Activated CD8-positive, alpha-beta memory T cell treated with anti-CD3 and anti-CD28 coated beads for 1 hour (primary cell): ENCODE data around the gene TMEM60.

Source experiments
- DNase-seq, 2 donors: peaks; one replicate each; pipeline ENCODE4 v3.0.0-alpha.2; 2020; ENCODE audit warnings: low read depth in 1 of 2; ENCODE audit errors: extremely low read depth in 1 of 2

TMEM60 gene

GRCh38 chr7:77782383-77782782 is 15.9 kb downstream of the TMEM60 start:
- DNase-seq: no peak

- no peak for DNase-seq
Observed at GRCh38 chr7:77778535-77778934, 19.7 kb downstream of the TMEM60 start.

GRCh38 chr7:77771901-77772300 is 26.3 kb downstream of the TMEM60 start:
- DNase-seq: no peak

DNA sequence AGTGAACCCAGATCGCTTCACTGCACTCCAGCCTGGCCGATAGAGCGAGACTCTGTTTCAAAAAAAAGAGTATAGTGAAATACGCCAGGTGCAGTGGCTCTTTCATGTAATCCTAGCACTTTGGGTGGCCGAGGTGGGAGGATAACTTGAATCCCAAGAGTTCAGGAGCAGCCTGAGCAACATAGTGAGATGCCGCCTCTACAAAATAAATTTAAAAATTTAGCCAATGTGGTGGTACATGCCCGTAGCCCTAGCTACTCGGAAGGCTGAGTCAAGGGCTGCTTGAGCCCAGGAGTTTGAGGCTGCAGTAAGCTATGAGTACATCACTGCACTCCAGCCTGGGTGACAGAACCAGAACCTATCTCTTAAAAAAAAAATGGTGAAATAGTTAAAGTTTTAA is 27.9 kb downstream of the TMEM60 start:
- DNase-seq: no peak

DNA sequence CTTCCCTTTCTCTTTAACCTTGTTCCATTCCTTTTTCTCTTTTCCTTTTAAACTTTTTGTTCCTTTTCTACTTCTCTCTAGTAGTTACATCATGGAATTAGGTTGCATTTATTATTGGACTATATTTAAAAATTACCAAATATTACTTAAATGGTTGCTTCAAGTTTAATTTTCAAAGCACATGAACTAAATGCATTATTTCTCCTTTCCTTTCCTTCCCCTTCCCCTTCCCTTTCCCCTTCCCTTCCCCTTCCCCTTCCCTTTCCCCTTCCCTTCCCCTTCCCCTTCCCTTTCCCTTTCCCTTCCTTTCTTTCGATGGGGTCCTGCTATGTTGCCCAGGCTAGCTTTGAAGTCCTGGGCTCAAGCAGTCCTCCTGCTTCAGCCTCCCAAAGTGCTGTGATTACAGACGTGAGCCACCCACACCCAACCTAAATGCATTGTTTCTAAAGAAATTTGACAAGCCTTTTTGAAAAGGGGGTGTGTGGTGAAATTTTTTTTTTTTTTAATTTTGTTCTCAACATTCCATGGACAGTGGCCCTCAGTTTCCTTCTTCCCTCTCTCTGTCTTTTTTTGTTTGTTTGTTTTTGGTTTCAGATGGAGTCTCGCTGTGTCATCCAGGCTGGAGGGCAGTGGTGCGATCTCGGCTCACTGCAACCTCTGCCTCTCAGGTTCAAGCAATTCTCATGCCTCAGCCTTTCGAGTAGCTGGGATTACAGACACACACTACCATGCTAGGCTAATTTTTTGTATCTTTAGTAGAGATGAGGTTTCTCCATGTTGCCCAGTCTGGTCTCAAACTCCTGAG is 31.2 kb downstream of the TMEM60 start:
- no peak for DNase-seq

DNA sequence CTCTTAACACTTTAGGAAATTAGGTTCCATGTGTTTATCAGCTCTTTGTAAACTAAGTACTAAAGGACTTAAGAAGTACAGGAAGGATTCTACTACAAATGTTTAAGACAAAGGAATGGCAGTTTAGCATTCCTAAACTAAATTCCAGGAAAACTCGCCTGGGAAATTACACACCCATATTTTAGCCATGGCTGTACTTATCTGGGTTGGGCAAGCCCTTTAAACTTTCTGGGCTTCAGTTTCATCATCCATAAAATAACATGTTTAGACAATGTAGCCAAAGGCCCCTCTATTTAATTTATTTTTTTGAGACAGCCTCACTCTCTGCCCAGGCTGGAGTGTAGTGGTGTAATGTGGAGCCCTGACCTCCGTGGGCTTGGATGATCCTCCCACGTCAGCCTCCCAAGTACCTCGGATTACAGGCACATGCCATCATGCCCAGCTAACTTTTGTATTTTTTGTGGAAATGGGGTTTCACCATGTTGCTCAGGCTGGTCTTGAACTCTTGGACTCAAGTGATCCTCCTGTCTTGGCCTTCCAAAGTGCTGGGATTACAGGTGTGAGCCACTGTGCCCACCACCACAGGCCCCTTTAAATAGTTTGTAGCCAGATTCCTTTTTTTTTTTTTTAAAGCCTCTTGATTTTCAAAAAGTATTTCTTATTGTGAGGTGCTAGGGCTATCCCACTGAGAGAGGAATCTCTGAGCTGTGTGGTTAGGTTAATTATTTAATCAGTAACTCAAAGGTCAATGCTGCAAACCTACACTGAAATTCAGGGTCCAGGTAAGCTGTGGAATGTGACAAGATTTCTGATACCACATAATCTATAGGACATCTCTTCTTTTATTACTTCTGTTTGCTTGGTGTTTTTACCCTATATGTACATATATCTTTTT is 32.1 kb downstream of the TMEM60 start:
- DNase-seq: no peak

DNA sequence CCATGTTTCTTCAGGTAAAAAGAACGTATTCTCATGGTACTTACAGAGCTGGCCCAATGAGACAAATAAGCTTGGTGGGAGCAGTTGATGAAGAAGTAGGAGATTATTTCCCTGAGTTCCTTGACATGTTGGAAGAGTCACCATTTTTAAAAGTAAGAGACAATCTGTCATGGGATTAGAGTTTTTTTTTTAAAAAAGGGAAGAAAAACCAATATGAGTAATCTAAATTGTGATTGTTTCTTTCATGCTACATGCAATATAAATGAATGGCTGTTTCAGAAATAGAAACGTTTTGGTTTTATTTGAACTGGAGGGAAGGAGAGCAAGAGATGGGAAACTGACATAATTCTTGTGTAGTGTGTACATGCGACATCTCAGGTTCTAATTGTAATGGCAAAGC is 32.8 kb downstream of the TMEM60 start:
- DNase-seq: no peak

DNA sequence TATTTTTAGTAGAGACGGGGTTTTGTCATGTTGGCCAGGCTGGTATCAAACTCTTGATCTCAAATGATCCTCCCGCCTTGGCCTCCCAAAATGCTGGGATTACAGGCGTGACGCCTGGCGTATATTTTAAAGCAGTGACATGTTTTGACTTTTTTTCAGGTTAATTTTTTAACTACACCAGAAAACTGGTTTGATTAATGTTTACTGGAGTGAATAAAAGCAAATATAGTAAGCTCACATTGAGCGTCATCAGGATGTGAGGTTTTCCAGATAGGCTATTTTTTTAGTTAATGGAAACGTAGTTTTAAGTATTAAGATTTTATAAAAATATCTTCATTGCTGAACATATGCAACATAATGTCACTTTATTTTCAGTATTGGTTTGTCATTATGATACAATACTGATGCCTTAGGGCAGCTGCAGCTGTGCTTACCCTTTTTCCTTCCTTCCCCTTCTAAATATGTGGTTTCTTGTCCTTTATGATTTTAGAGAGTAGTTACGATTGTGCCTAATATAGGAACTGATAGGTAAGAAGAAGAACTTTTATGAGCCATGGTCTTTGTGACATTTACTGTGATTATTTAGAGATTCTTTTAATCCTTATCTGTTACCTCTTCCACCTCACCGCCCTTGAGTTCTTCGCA is 37.3 kb downstream of the TMEM60 start:
- no peak for DNase-seq

DNA sequence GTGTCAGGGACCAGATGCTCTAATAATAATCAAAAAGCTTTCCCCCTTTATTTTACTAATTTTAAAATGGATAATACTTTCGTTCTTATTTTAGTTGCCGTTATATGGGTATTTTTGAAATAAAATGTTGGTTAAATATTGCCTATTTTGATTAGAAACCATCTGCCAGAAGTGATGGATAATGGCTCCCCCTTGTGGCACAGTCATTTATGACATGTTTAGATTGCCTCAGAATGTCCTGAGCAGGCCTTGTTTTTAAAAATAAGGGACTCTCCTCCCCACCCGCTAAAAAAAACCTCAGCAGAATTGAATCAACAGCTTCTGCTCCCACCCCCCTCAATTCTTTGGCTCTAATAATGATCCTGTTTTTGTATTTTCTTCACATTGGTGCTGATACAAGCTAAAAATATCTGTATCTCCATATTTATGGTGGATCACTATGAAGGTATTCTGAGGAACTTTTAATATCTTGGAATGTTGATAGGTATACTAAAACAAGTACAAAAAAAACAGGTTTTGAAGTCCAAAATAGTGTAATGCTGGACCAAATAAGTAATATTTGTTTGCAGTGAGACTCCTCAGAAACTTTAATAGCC is 38.8 kb downstream of the TMEM60 start:
- DNase-seq: peak; percentile 40 to 53

GRCh38 chr7:77757589-77757988 is 40.6 kb downstream of the TMEM60 start:
- no peak for DNase-seq

DNA sequence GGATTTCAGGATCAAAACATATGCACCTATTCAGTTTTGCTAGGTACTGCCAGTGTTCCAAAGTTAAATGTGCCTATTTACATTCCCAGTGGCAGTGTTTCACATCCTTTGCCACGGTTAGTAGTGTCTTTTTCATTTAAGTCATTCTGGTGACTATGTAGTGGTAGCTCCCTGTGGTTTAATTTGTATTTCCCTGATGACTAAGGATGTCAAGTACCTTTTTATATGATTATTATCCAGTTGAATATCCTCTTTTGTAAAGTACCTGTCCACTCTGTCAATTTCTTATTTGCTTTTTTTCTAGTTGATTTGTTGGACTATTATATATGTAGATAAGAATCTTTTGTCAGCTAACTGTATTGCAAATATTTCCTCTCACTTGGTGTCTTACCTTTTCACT is 45.1 kb downstream of the TMEM60 start:
- no peak for DNase-seq

- DNase-seq: no peak
Observed at GRCh38 chr7:77752016-77752415, 46.2 kb downstream of the TMEM60 start.

GRCh38 chr7:77747718-77748117 is 50.5 kb downstream of the TMEM60 start:
- DNase-seq: no peak

GRCh38 chr7:77747178-77747577 is 51.1 kb downstream of the TMEM60 start:
- DNase-seq: no peak

- DNase-seq: no peak
Observed at GRCh38 chr7:77746824-77747165, 51.4 kb downstream of the TMEM60 start.

GRCh38 chr7:77746164-77746823 is 51.9 kb downstream of the TMEM60 start:
- DNase-seq: no peak

GRCh38 chr7:77745746-77746145 is 52.5 kb downstream of the TMEM60 start:
- DNase-seq: no peak
